ENCODE data around the gene SRRM4. TPM values are rescaled to one million over a fixed set of nuclear protein-coding genes. Genes with fewer than 3 reads are reported as not detected.

Gene SRRM4
- polyA plus RNA-seq, 3 donors, result not detected

DNA sequence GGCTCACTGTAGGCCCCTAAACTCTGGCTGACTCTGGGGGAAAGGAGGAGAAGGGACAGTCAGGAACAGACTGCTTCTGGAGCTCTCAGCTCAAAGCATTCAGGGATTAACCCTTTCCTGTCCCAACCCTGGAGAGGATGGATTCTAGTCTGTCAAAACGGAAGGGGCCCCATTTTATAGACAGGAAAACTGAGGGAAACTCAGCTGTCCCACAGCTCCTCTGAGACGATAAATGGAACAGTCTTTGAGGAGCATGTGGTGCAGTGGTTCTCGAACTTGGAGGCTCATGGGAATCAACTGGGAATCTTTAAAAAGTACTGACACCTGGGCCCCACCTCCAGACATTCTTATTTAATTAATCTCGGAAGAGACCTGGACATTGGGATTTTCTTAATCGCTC, 23.7 kb downstream of the SRRM4 start:
- Mint-ChIP-seq H3K4me1 (no peaks in the 10 kb centered on the region), H3K9me3 (peaks cover 0 to 8% (median 4%) of the 10 kb centered on the region in 7 donors), H3K4me3 (no peak overlapping the region), H3K27ac (no peak overlapping the region), H3K36me3 (no peaks in the 10 kb centered on the region), H3K27me3 (ENCODE audit: low read depth in 3 of 3) (peaks cover 18 to 23% (median 20%) of the 10 kb centered on the region in 3 donors)
- no peak overlapping the region for H3K9ac ChIP-seq (ENCODE audit: insufficient read depth, low read length, poor library complexity, severe bottlenecking)
- H4K20me1 ChIP-seq (ENCODE audit: insufficient read depth, low read length), result no peaks in the 10 kb centered on the region
- no peaks in the 10 kb centered on the region for H3K4me1 ChIP-seq (ENCODE audit: control insufficient read depth in 1 of 2, insufficient read depth in 2 of 2, low read length in 2 of 2)
- H3K4me3 ChIP-seq (replicated peaks in 1 of 3; ENCODE audit: low read depth in 2 of 3, low read length in 3 of 3), result no peak overlapping the region
- H3K36me3 ChIP-seq (replicated peaks in 1 of 2; ENCODE audit: control insufficient read depth in 1 of 2, insufficient read depth in 2 of 2, low read length in 2 of 2), result no peaks in the 10 kb centered on the region
- H3K27me3 ChIP-seq (ENCODE audit: control insufficient read depth in 2 of 2, insufficient read depth in 2 of 2, low read length in 2 of 2), result peaks cover 2 to 15% of the 10 kb centered on the region in 2 donors
- intact Hi-C loops (cut with micrococcal nuclease), result no loop called here
- DNase-seq, result no peak
- 60% methylated on average over 1 of the region's 5 CpGs for WGBS (ENCODE audit: insufficient coverage)
- H3K9me3 ChIP-seq (replicated peaks in 1 of 2; ENCODE audit: control insufficient read depth in 1 of 2, insufficient read depth in 1 of 2, low read length in 2 of 2), result no peaks in the 10 kb centered on the region
- TF ChIP-seq, protein P1, sequence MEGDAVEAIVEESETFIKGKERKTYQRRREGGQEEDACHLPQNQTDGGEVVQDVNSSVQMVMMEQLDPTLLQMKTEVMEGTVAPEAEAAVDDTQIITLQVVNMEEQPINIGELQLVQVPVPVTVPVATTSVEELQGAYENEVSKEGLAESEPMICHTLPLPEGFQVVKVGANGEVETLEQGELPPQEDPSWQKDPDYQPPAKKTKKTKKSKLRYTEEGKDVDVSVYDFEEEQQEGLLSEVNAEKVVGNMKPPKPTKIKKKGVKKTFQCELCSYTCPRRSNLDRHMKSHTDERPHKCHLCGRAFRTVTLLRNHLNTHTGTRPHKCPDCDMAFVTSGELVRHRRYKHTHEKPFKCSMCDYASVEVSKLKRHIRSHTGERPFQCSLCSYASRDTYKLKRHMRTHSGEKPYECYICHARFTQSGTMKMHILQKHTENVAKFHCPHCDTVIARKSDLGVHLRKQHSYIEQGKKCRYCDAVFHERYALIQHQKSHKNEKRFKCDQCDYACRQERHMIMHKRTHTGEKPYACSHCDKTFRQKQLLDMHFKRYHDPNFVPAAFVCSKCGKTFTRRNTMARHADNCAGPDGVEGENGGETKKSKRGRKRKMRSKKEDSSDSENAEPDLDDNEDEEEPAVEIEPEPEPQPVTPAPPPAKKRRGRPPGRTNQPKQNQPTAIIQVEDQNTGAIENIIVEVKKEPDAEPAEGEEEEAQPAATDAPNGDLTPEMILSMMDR (IDR thresholded peaks at IDR 0.05), result no peak
- H3K4me2 ChIP-seq (replicated peaks; ENCODE audit: extremely low read depth, low read length, poor library complexity, severe bottlenecking), result no peak overlapping the region
- H2AFZ ChIP-seq (ENCODE audit: insufficient read depth, low read depth, low read length, poor library complexity, severe bottlenecking), result no peak overlapping the region
- no peaks in the 10 kb centered on the region for H3K79me2 ChIP-seq (ENCODE audit: insufficient read depth, low read length)
- H3K27ac ChIP-seq (ENCODE audit: low read depth in 1 of 2, low read length in 2 of 2), result no peak overlapping the region

- H3K9ac ChIP-seq (ENCODE audit: insufficient read depth, low read length, poor library complexity, severe bottlenecking), result no peak overlapping the region
- H4K20me1 ChIP-seq (ENCODE audit: insufficient read depth, low read length), result no peaks in the 10 kb centered on the region
- H3K36me3 Mint-ChIP-seq, result no peaks in the 10 kb centered on the region
- no peaks in the 10 kb centered on the region for H3K9me3 ChIP-seq (replicated peaks in 1 of 2; ENCODE audit: control insufficient read depth in 1 of 2, insufficient read depth in 1 of 2, low read length in 2 of 2)
- H3K36me3 ChIP-seq (replicated peaks in 1 of 2; ENCODE audit: control insufficient read depth in 1 of 2, insufficient read depth in 2 of 2, low read length in 2 of 2), result no peaks in the 10 kb centered on the region
- peaks cover 18 to 23% (median 22%) of the 10 kb centered on the region in 3 donors for H3K27me3 Mint-ChIP-seq (ENCODE audit: low read depth in 3 of 3)
- 36% methylated on average over 3 of the region's 4 CpGs for WGBS (ENCODE audit: insufficient coverage)
- TF ChIP-seq, protein P1 (IDR thresholded peaks at IDR 0.05), result no peak
- H2AFZ ChIP-seq (ENCODE audit: insufficient read depth, low read depth, low read length, poor library complexity, severe bottlenecking), result no peak overlapping the region
- peaks cover 2 to 15% of the 10 kb centered on the region in 2 donors for H3K27me3 ChIP-seq (ENCODE audit: control insufficient read depth in 2 of 2, insufficient read depth in 2 of 2, low read length in 2 of 2)
- no peak overlapping the region for H3K27ac ChIP-seq (ENCODE audit: low read depth in 1 of 2, low read length in 2 of 2)
- no peak overlapping the region for H3K4me3 ChIP-seq (replicated peaks in 1 of 3; ENCODE audit: low read depth in 2 of 3, low read length in 3 of 3)
- H3K4me1 ChIP-seq (ENCODE audit: control insufficient read depth in 1 of 2, insufficient read depth in 2 of 2, low read length in 2 of 2), result no peaks in the 10 kb centered on the region
- no peak overlapping the region for H3K4me2 ChIP-seq (replicated peaks; ENCODE audit: extremely low read depth, low read length, poor library complexity, severe bottlenecking)
- no peaks in the 10 kb centered on the region for H3K4me1 Mint-ChIP-seq
- peaks cover 0 to 9% (median 5%) of the 10 kb centered on the region in 7 donors for H3K9me3 Mint-ChIP-seq
- intact Hi-C loops (cut with micrococcal nuclease), result no loop called here
- H3K27ac Mint-ChIP-seq, result no peak overlapping the region
- no peak for DNase-seq
- no peaks in the 10 kb centered on the region for H3K79me2 ChIP-seq (ENCODE audit: insufficient read depth, low read length)
- no peak overlapping the region for H3K4me3 Mint-ChIP-seq
These were observed 24.6 kb downstream of the SRRM4 start for GRCh38 chr12:119005913-119006312.
